Endothelial cell (in vitro differentiated cells): Measurements from ENCODE around the gene CEL. TPM values are rescaled to one million over a fixed set of nuclear protein-coding genes. Genes with fewer than 3 reads are reported as not detected.

Experiments
- DNase-seq: peaks from one replicate; pipeline ENCODE4 v3.0.0; 2021; ENCODE audit warnings: low spot score
- H3K27ac Mint-ChIP-seq: one replicate; pipeline ENCODE4 v1.8.0; 2021; ENCODE audit warnings: mixed read lengths, inconsistent platforms; ENCODE audit not compliant: unreplicated experiment
- H3K27me3 Mint-ChIP-seq: one replicate; pipeline ENCODE4 v1.8.0; 2021; ENCODE audit warnings: mild to moderate bottlenecking, moderate library complexity, mixed read lengths, inconsistent platforms; ENCODE audit not compliant: unreplicated experiment
- H3K36me3 Mint-ChIP-seq: one replicate; pipeline ENCODE4 v1.8.0; 2021; ENCODE audit warnings: mild to moderate bottlenecking, low read depth, mixed read lengths, inconsistent platforms; ENCODE audit not compliant: unreplicated experiment
- H3K4me1 Mint-ChIP-seq: one replicate; pipeline ENCODE4 v1.8.0; 2021; ENCODE audit warnings: mild to moderate bottlenecking, mixed read lengths, inconsistent platforms; ENCODE audit not compliant: unreplicated experiment
- H3K4me3 Mint-ChIP-seq: one replicate; pipeline ENCODE4 v1.8.0; 2021; ENCODE audit warnings: mild to moderate bottlenecking, mixed read lengths, inconsistent platforms; ENCODE audit not compliant: unreplicated experiment
- H3K9me3 Mint-ChIP-seq: one replicate; pipeline ENCODE4 v1.8.0; 2021; ENCODE audit warnings: mixed read lengths, inconsistent platforms; ENCODE audit not compliant: unreplicated experiment
- total RNA-seq: library from RNA; stranded (reverse); fragmentation: NEBNext Ultra II Directional; extraction: Animal tissue kit (Norgen Biotek cat#: 25700); gene quantifications from one replicate; pipeline ENCODE4 v1.2.1, GENCODE V29; 2021; ENCODE audit not compliant: unreplicated experiment
- TF ChIP-seq, protein P1 (sequence below): fragments of 200-600 bp; sonication (generic); IDR thresholded peaks from one replicate; pipeline ENCODE4 v1.5.0; 2021; ENCODE audit warnings: antibody characterized with exemption; ENCODE audit not compliant: unreplicated experiment

CEL gene
- total RNA-seq, 1 donor from 2014 or later = 4.2 TPM

DNA sequence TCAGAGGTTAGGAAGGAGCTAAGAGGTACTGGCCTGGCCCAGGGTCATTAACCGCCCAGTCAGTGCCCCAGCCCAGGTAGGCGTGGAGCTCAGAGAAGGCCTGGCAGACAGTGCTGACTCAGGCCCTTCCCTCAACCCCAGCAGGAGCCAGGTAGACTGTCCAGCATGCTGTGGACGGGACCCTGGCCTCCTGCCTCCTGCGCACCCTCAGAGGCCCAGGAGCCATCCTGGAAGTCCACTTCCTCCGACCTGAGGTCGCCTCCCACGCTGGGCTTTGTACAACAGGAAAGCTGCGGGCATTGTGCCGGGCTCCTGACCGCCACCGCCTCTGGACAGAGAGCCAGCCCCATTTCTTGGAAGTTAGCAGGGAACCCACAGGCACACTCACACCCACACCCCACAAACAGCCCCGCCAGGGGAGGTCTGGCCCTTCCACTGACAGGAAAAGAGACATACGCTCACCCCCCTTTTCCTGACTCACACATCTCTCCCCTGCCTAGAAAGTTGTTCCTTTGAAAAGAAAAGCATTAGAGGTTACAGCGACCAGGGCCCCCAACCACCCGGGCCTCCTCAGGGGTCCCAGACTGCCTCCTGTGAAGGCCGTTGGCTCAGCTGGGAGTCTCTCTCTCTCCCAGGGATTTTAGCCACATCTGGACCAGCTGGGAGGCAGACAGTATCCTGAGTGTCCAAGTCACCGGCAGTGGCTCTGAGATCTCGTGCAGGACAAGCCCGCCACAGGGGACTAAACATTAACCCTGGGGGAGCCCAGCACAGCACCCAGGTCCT lies 51.6 kb downstream of the CEL start:
- Mint-ChIP-seq H3K4me3 (peak overlapping the region; percentile 7), H3K27me3 (peaks cover 8% of the 10 kb centered on the region), H3K36me3 (peaks cover 14% of the 10 kb centered on the region), H3K4me1 (peaks cover 24% of the 10 kb centered on the region), H3K9me3 (no peaks in the 10 kb centered on the region), H3K27ac (no peak overlapping the region)
- DNase-seq = no peak
- TF ChIP-seq, protein P1, sequence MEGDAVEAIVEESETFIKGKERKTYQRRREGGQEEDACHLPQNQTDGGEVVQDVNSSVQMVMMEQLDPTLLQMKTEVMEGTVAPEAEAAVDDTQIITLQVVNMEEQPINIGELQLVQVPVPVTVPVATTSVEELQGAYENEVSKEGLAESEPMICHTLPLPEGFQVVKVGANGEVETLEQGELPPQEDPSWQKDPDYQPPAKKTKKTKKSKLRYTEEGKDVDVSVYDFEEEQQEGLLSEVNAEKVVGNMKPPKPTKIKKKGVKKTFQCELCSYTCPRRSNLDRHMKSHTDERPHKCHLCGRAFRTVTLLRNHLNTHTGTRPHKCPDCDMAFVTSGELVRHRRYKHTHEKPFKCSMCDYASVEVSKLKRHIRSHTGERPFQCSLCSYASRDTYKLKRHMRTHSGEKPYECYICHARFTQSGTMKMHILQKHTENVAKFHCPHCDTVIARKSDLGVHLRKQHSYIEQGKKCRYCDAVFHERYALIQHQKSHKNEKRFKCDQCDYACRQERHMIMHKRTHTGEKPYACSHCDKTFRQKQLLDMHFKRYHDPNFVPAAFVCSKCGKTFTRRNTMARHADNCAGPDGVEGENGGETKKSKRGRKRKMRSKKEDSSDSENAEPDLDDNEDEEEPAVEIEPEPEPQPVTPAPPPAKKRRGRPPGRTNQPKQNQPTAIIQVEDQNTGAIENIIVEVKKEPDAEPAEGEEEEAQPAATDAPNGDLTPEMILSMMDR = no peak

DNA sequence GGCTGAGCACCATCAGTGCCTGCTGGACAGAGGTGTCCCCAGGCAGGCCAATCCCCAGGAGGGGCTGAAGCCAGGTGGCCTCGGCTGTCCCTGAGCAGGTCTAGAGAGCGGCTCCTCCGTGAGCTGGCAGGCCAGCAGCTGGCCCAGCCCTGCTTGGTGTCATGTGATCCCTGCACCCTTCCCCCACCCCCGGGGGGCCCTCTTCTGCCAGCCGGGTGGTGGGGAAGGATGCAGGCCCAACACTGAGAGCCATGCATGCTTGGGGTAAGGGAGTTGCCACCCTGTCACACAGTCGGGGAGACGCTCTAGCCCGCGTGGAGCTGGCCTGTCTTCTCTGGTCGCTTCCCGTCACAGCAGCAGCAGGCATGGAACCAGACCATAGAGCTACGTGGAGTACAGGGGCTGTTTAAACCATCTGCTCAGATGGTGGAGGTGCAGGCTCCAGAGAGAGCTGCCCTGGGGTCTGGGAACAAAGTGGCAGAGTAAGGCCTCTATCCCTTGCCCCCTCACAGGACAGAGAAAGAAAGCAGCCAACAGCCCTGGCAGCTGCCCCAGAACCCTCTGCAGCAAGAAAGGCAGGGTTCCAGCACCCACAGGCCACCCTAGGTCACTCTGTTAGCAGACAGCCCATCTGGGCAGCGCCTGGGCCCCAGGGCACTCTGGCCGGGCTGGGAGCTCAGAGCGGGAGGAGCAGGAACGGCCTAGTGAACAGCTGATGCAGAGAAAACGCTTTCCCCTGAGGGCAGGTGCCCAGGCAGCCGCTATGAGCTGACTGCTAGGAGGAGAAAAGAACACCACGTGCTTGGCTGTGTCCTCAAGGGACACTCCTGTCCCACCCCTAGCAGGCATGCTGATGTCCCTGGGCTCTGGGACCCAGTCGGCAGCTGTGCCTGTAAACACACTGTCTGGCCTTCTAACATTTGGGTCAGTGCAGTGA lies 52.4 kb downstream of the CEL start:
- TF ChIP-seq, protein P1 = no peak
- no peak overlapping the region for H3K4me3 Mint-ChIP-seq

DNA sequence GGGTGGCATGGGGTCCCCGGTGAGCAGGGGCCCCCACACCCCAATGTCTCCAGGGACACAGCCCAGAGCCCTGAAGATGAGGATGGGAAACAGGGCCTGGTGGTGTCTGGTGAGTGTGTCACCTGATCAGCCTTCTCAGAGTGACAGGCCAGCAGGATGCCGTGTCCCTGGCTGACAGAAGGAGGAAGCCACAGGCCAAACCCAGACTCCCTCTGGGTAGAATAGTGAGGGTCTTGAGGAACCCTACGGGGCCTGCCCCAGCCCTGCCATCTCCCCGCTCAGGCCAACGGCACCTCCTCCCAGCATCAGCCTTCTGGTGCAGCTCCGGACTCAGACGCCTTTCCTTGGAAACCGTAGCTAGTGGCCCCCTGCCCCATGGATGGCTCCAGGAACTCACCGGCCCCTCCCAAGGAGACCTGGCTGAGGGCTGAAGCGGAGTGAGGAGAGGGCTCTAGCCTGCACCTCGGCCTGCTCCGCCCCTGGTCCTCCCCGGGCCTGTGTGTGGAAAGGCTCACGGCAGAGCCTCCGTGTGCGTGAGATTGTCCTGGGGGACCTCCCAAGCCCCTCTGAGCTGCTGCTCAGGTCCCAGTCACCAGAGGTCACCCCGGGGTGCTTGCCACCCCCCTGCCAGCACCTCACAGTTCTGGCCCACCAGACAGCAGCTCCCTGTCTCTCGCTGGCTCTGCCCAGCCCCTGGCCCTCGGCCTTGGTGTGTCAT lies 53.3 kb downstream of the CEL start:
- H3K36me3 Mint-ChIP-seq = peaks cover 16% of the 10 kb centered on the region
- TF ChIP-seq, protein P1 = no peak

More for the DNA sequence above, 52.4 kb downstream of the CEL start:
- Mint-ChIP-seq H3K27me3 (peaks cover 8% of the 10 kb centered on the region), H3K9me3 (no peaks in the 10 kb centered on the region), H3K27ac (no peak overlapping the region), H3K36me3 (peaks cover 20% of the 10 kb centered on the region), H3K4me1 (peaks cover 33% of the 10 kb centered on the region)
- no peak for DNase-seq

DNA sequence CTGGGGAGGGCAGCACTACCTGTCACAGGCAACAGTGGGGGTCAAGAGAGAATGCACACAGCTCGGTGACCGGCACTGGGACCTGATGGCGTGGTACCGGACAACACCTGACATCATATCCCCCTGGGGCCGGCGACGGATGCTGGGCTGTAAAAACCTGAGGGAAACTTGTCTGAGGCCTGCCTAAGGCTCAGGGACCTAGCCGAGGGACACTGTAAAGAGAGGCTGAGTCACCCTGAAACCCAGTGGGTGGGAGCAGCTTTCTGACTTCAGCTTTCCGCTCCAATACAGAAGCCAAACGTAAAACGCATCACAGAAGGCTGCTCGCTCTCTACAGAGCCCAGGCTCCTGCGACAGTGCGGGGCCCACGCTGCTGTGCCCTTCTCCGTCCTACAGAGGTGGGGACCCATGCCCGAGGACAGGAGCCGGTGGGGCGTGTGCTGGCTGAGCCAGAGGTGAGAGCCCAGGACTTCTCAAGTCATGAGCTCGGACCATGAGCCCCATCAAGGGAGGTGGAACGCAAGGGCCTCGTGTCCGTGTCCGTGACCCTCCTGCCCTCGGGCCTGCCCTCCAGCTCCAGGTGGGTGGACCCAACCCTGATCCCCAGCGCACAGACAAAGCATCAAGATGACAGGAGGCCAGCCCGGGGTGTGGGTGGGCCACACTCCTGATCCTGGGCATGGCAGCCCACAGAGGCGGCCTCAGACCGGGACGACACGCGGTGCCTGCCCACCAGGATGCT lies 54.0 kb downstream of the CEL start:
- no peak overlapping the region for H3K27ac Mint-ChIP-seq
- H3K4me3 Mint-ChIP-seq = no peak overlapping the region

More for the DNA sequence above, 53.3 kb downstream of the CEL start:
- Mint-ChIP-seq H3K27me3 (peaks cover 8% of the 10 kb centered on the region), H3K4me3 (no peak overlapping the region), H3K4me1 (peaks cover 38% of the 10 kb centered on the region), H3K9me3 (no peaks in the 10 kb centered on the region), H3K27ac (no peak overlapping the region)
- DNase-seq = no peak

More for the DNA sequence above, 54.0 kb downstream of the CEL start:
- TF ChIP-seq, protein P1 = no peak
- Mint-ChIP-seq H3K27me3 (peaks cover 8% of the 10 kb centered on the region), H3K36me3 (peaks cover 12% of the 10 kb centered on the region), H3K9me3 (no peaks in the 10 kb centered on the region), H3K4me1 (peaks cover 42% of the 10 kb centered on the region)
- no peak for DNase-seq
